Measurements from ENCODE around the gene SLK. TPM values are rescaled to one million over a fixed set of nuclear protein-coding genes. Genes with fewer than 3 reads are reported as not detected.

The SLK gene
- total RNA-seq, 1 donor: 48.8 TPM

DNA sequence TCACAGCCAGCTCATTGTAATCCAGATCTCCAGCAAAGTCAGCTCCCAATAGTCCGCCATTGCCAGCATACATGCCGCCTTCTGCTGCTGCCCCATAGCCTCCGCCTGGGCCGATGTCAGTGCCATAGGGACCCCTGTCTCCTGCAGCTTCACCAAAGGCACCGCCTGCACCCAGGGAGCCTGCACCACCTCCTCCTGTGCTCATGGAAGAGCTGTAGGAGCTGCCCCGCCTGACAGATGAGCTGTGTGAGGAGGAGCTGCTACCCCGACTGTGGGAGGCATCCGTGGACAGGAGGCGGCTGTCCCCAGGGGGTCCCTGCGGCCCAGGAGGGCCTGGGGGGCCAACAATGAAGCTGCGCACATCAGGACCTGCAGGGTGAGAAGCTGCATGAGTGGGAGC, 67.0 kb downstream of the SLK start:
- no peak for DNase-seq (ENCODE audit: low read depth)
- H3K4me3 ChIP-seq (ENCODE audit: low read depth, low read length): no peak overlapping the region
- TF ChIP-seq CTCF (IDR thresholded peaks at IDR 0.05; ENCODE audit: insufficient read depth, low read depth, low read length): no peak

DNA sequence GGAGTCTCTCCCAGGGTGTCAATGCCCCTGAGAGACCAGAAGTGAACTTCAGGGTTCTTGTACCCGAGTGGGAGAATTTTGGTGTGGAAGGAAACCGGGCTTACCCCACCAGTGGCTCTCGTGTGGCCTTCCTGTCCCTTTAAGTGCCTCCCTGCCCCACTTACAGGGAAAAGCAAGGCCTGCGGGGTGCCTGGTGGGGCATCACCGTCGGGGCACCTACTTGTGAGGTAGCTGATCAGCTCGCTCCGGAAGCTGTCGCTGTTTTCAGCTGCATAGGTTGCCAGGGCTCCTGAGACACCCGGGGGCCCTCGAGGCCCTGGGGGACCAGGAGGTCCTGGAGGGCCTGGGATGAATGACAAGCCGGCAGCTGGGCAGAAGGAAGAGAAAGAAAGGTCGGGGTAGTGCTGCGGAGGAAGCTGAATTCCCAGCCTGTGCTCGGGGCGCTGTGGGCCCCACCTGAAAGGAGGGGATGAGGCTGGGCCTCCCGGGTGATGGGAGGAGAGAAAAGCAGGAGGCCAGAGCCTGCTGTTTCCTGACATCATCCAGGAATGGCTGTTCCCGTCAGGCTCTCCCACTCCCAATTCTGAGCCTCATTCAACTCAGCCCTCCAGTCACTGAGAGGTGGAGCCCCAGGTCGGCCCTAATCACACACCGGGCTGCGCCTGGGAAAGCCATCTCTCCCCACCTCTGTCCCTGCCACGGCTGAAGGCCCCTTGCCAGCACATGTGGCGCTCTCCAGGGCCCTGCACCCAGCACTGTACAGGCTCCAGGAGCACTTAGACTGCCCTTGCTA, 67.7 kb downstream of the SLK start:
- no peak for TF ChIP-seq CTCF (IDR thresholded peaks at IDR 0.05; ENCODE audit: insufficient read depth, low read depth, low read length)
- DNase-seq (ENCODE audit: low read depth): no peak
- no peak overlapping the region for H3K4me3 ChIP-seq (ENCODE audit: low read depth, low read length)

DNA sequence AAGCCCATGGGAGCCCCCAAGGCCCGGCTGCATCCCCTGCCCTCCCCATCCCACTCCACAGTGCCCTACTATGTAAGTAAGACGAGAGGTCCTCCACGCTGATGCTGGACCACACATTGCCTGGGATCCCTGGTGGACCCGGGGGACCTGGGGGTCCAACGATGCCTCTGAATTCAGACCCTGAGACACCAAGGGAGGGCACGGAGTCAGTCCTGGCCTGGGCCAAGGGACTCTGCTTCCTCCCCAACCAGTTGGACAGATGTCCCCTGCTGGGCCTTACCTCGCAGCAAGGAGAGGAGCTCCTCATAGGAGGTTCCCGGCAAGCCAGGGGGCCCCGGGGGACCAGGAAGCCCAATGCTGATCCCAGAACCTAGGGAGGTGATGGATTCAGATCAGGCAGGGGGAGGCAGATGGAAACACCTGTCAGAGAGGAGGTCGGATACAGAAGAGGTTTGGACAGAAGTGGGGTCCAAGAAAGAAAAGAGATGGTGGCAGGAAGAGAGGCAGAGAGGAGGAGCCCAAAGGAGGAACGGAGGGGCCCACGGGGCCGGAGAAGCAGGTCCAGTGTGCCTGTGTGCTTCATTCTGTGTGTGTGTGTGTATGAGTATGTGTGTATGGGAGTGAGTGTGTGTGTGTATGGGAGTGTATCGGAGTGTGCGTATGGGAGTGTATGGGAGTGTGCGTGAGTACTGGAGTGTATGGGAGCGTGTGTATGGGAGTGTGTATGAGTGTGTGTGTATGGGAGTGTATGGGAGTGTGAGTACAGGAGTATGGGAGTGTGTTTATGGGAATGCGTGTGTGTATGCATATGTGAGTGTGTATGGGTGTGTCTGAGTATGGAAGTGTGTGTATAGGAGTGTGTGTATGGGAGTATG, 68.5 kb downstream of the SLK start:
- no peak for TF ChIP-seq CTCF (IDR thresholded peaks at IDR 0.05; ENCODE audit: insufficient read depth, low read depth, low read length)
- DNase-seq (ENCODE audit: low read depth): no peak
- H3K4me3 ChIP-seq (ENCODE audit: low read depth, low read length): no peak overlapping the region

DNA sequence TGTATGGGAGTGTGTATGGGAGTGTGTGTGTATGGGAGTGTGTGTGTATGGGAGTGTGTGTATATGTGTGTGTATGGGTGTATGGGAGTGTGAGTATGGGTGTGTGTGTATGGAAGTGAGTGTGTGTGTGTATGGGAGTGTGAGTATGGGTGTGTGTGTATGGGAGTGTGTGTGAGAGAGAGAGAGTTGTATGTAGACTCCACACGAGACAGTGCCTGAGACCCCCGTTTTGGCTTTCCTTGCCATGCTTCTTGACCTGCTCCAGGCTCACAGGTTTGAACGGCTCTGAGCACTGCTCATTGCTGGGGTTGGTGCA, 69.1 kb downstream of the SLK start:
- no peak for DNase-seq (ENCODE audit: low read depth)
- H3K4me3 ChIP-seq (ENCODE audit: low read depth, low read length): no peak overlapping the region
- no peak for TF ChIP-seq CTCF (IDR thresholded peaks at IDR 0.05; ENCODE audit: insufficient read depth, low read depth, low read length)

- DNase-seq (ENCODE audit: low read depth): no peak
- TF ChIP-seq CTCF (IDR thresholded peaks at IDR 0.05; ENCODE audit: insufficient read depth, low read depth, low read length): no peak
- no peak overlapping the region for H3K4me3 ChIP-seq (ENCODE audit: low read depth, low read length)
These were observed 69.7 kb downstream of the SLK start for GRCh38 chr10:104036518-104037260.

DNA sequence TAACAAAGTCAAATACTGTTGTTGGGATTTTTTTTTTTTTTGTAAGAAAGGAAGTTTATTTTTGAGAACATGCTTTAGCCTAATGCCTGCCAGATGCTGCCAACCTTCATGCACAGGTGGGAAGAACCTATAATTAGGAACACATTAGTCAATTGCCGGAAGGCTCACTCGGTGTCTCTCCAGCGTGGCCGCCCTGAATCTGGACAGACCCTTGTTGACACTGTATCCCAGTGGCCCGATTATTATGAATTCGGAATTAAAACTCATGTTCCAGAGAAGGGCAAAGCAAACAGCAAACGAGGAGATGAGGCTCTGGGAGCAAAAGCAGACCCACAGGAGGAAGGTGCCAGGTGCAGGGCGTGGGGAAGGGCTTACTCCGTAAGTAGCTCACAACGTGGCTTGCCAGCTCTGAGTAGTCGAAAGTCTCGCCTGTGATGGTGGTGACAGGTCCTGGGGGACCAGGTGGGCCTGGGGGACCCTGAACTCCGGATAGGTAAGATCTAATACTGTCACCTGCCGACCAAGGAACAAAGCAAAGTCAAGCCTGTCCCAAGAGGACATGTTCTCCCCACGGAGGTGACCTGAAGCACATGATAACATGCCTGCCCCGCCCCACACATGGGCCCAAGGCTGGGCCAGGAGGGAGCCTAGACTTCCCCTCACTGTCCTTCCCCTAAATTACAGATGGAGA, 70.5 kb downstream of the SLK start:
- H3K4me3 ChIP-seq (ENCODE audit: low read depth, low read length): no peak overlapping the region
- no peak for DNase-seq (ENCODE audit: low read depth)
- no peak for TF ChIP-seq CTCF (IDR thresholded peaks at IDR 0.05; ENCODE audit: insufficient read depth, low read depth, low read length)

All from fibroblast of villous mesenchyme (primary cell).